Liver (tissue), 9 donors: ENCODE data around the gene GSE1. TPM values are rescaled to one million over a fixed set of nuclear protein-coding genes. Genes with fewer than 3 reads are reported as not detected.

Experiments
- DNase-seq: peaks from one replicate; pipeline ENCODE4 v3.0.0-alpha.2; 2017; ENCODE audit warnings: low spot score
- H3K27ac ChIP-seq, 2 donors: one replicate each; pipeline ENCODE4 v1.7.0; 2013; ENCODE audit warnings: inconsistent platforms in 2 of 2, low read length in 2 of 2, control low read depth in 1 of 2, low read depth in 1 of 2, mild to moderate bottlenecking in 1 of 2
- H3K27me3 ChIP-seq, 4 donors: one replicate each; pipeline versions ENCODE4 v1.6.1 to v1.7.0; 2013; ENCODE audit warnings: low read length in 3 of 4, inconsistent platforms in 1 of 4, mild to moderate bottlenecking in 1 of 4, moderate library complexity in 1 of 4; ENCODE audit not compliant: control insufficient read depth in 4 of 4, insufficient read depth in 4 of 4
- H3K36me3 ChIP-seq, 4 donors: one replicate each; pipeline versions ENCODE4 v1.6.1 to v1.7.0; 2013; ENCODE audit warnings: low read length in 3 of 4, mild to moderate bottlenecking in 3 of 4, low read depth in 1 of 4, moderate library complexity in 1 of 4; ENCODE audit not compliant: control insufficient read depth in 4 of 4, insufficient read depth in 3 of 4
- H3K4me1 ChIP-seq, 4 donors: one replicate each; pipeline versions ENCODE4 v1.6.1 to v1.7.0; 2013; ENCODE audit warnings: low read length in 3 of 4, mild to moderate bottlenecking in 3 of 4, moderate library complexity in 1 of 4; ENCODE audit not compliant: control insufficient read depth in 4 of 4, insufficient read depth in 4 of 4
- H3K4me3 ChIP-seq, 3 donors: one replicate each; pipeline versions ENCODE4 v1.6.1 to v1.7.0; 2013; ENCODE audit warnings: low read length in 3 of 3, control low read depth in 1 of 3, low read depth in 1 of 3, mild to moderate bottlenecking in 1 of 3
- H3K9ac ChIP-seq, 2 donors: one replicate each; pipeline ENCODE4 v1.7.0; 2013; ENCODE audit warnings: low read length in 2 of 2, mild to moderate bottlenecking in 2 of 2, moderate library complexity in 2 of 2, control low read depth in 1 of 2, low read depth in 1 of 2
- H3K9me3 ChIP-seq, 4 donors: one replicate each; pipeline versions ENCODE4 v1.6.1 to v1.7.0; 2013; ENCODE audit warnings: low read length in 3 of 4; ENCODE audit not compliant: control insufficient read depth in 4 of 4
- CTCF ChIP-seq: fragments of 150-350 bp; IDR thresholded peaks from 2 replicates; pipeline ENCODE4 v1.5.1; 2017; ENCODE audit warnings: improper control_type of control experiment, low read depth, low read length; ENCODE audit not compliant: missing input control
- EGR1 ChIP-seq, 2 donors: IDR thresholded peaks; 2 replicates each; pipeline ENCODE4 v1.6.1; 2016 to 2018; ENCODE audit warnings: antibody characterized with exemption in 2 of 2, low read depth in 2 of 2
- FOXA1 ChIP-seq: IDR thresholded peaks from 2 replicates; pipeline ENCODE4 v1.6.1; 2016; ENCODE audit warnings: antibody characterized with exemption
- FOXA2 ChIP-seq: IDR thresholded peaks from 2 replicates; pipeline ENCODE4 v1.6.1; 2016; ENCODE audit warnings: antibody characterized with exemption
- GABPA ChIP-seq, 2 donors: IDR thresholded peaks in 1 of 2; conservative IDR thresholded peaks in 1 of 2; 2 replicates each; pipeline ENCODE4 v1.6.1; 2016; ENCODE audit warnings: antibody characterized with exemption in 2 of 2, mild to moderate bottlenecking in 1 of 2, moderate library complexity in 1 of 2
- HNF4G ChIP-seq: IDR thresholded peaks from 2 replicates; pipeline ENCODE4 v1.6.1; 2016; ENCODE audit warnings: antibody characterized with exemption
- JUND ChIP-seq, 2 donors: IDR thresholded peaks; 2 replicates each; pipeline ENCODE4 v1.6.1; 2016; ENCODE audit warnings: antibody characterized with exemption in 2 of 2
- MAX ChIP-seq: IDR thresholded peaks from 2 replicates; pipeline ENCODE4 v1.6.1; 2016; ENCODE audit warnings: antibody characterized with exemption
- NR2F2 ChIP-seq: IDR thresholded peaks from 2 replicates; pipeline ENCODE4 v1.6.1; 2016; ENCODE audit warnings: antibody characterized with exemption
- RAD21 ChIP-seq, 2 donors: IDR thresholded peaks; 2 replicates each; pipeline ENCODE4 v1.6.1; 2016; ENCODE audit warnings: antibody characterized with exemption in 2 of 2, mild to moderate bottlenecking in 2 of 2
- RXRA ChIP-seq, 2 donors: IDR thresholded peaks; 2 replicates each; pipeline ENCODE4 v1.6.1; 2017 to 2018; ENCODE audit warnings: antibody characterized with exemption in 2 of 2, mild to moderate bottlenecking in 1 of 2
- SP1 ChIP-seq: IDR thresholded peaks from 2 replicates; pipeline ENCODE4 v1.6.1; 2018; ENCODE audit warnings: antibody characterized with exemption, mild to moderate bottlenecking
- TAF1 ChIP-seq: conservative IDR thresholded peaks from 2 replicates; pipeline ENCODE4 v1.6.1; 2016; ENCODE audit warnings: antibody characterized with exemption, mild to moderate bottlenecking
- YY1 ChIP-seq: IDR thresholded peaks from 2 replicates; pipeline ENCODE4 v1.6.1; 2016; ENCODE audit warnings: antibody characterized with exemption, mild to moderate bottlenecking
- WGBS: extraction: QIAGEN DNeasy Blood & Tissue Kit; methylation state at CpG from one replicate; pipeline ENCODE4 v1.1.7; 2013; 5-methylcytosine and 5-hydroxymethylcytosine counted together
- polyA plus RNA-seq, 2 donors: library from polyadenylated mRNA; stranded (reverse) in 1 of 2; unstranded in 1 of 2; fragments of 200-250 nt in 1 of 2; fragments of >200 nt in 1 of 2; fragmentation: Nextera tagmentation in 1 of 2; extraction: Ambion mirVana in 1 of 2; gene quantifications; one replicate each; pipeline versions ENCODE4 v1.2.1 to v1.2.3, GENCODE V29; 2013 to 2015
- total RNA-seq, 2 donors: library from RNA; depleted of rRNA; stranded (reverse); fragments of >200 nt; gene quantifications; one replicate each; pipeline ENCODE4 v1.2.3, GENCODE V29; 2014
- TF ChIP-seq, protein P1 (sequence below): IDR thresholded peaks from 2 replicates; pipeline ENCODE4 v1.6.1; 2016; ENCODE audit warnings: antibody characterized with exemption
- TF ChIP-seq, protein P2 (sequence below): IDR thresholded peaks from 2 replicates; pipeline ENCODE4 v1.6.1; 2016; ENCODE audit warnings: antibody characterized with exemption, mild to moderate bottlenecking
- TF ChIP-seq, protein P3 (sequence below): IDR thresholded peaks from 2 replicates; pipeline ENCODE4 v1.6.1; 2016; ENCODE audit warnings: antibody characterized with exemption
- donor health status: healthy.
- donor health status: healthy.
- donor health status: healthy.
- donor health status: healthy.
- donor health status: healthy.

The GSE1 gene
- total and polyA plus RNA-seq, 4 donors = 9.9 to 37.7 (median 25.2) TPM

DNA sequence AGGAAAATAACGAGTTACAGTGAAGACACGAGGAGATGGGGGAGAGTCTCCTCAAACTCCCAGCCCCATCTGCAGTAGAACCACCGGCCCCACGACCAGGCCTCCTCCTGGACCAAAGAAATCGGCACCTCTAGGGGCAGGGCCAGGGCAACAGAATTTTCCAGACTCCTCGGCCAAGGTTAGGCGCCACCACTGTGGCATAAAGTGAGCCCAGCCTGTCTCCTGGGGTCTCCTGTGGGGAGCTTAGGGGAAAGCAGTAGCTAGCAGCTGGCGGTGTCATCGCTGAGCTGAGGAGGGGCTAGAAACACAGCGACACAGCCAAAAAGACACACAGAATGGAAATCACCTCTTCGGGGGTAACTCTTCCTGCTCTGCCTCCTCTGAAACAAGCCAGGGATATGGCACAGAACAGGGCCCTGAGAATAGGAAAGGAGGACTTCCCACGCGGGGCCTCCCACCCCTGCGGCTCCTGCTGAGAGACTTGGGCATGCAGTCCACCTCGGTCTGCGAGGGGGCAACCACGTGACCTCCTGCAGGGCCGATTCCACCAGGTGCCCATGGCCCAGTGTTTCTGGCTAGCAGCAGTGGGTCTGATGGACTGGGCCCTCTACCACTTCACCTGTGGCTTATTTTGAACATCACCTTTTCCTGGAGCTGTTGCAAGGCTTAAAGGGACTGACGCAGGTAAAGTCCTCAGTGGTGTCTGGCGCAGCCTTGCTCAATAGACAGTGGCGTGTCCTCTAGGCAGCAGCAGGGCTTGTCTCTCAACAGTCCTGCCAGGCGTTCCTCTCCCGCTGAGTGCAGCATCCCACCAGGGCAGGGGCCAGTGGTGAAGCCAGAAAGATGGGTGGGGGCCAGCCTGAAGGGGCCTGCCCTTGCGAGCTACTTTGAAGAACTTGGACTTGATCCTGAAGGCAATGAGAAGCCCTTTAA lies 82.3 kb downstream of the GSE1 start:
- H3K27ac ChIP-seq = no peak overlapping the region
- 84% methylated on average over 24 of the region's 24 CpGs for WGBS
- H3K36me3 ChIP-seq = no peaks in the 10 kb centered on the region
- no peak overlapping the region for H3K9ac ChIP-seq
- H3K27me3 ChIP-seq = no peaks in the 10 kb centered on the region
- no peak for TF ChIP-seq TAF1
- no peak for TF ChIP-seq GABPA (IDR thresholded peaks at IDR 0.05 in 1 of 2, conservative IDR thresholded peaks at IDR 0.05 in 1 of 2)
- TF ChIP-seq SP1 = no peak
- TF ChIP-seq MAX = no peak
- TF ChIP-seq FOXA1 = no peak
- TF ChIP-seq FOXA2 = no peak
- no peak for TF ChIP-seq HNF4G
- TF ChIP-seq, protein P1, sequence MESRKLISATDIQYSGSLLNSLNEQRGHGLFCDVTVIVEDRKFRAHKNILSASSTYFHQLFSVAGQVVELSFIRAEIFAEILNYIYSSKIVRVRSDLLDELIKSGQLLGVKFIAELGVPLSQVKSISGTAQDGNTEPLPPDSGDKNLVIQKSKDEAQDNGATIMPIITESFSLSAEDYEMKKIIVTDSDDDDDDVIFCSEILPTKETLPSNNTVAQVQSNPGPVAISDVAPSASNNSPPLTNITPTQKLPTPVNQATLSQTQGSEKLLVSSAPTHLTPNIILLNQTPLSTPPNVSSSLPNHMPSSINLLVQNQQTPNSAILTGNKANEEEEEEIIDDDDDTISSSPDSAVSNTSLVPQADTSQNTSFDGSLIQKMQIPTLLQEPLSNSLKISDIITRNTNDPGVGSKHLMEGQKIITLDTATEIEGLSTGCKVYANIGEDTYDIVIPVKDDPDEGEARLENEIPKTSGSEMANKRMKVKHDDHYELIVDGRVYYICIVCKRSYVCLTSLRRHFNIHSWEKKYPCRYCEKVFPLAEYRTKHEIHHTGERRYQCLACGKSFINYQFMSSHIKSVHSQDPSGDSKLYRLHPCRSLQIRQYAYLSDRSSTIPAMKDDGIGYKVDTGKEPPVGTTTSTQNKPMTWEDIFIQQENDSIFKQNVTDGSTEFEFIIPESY = no peak
- TF ChIP-seq, protein P2, sequence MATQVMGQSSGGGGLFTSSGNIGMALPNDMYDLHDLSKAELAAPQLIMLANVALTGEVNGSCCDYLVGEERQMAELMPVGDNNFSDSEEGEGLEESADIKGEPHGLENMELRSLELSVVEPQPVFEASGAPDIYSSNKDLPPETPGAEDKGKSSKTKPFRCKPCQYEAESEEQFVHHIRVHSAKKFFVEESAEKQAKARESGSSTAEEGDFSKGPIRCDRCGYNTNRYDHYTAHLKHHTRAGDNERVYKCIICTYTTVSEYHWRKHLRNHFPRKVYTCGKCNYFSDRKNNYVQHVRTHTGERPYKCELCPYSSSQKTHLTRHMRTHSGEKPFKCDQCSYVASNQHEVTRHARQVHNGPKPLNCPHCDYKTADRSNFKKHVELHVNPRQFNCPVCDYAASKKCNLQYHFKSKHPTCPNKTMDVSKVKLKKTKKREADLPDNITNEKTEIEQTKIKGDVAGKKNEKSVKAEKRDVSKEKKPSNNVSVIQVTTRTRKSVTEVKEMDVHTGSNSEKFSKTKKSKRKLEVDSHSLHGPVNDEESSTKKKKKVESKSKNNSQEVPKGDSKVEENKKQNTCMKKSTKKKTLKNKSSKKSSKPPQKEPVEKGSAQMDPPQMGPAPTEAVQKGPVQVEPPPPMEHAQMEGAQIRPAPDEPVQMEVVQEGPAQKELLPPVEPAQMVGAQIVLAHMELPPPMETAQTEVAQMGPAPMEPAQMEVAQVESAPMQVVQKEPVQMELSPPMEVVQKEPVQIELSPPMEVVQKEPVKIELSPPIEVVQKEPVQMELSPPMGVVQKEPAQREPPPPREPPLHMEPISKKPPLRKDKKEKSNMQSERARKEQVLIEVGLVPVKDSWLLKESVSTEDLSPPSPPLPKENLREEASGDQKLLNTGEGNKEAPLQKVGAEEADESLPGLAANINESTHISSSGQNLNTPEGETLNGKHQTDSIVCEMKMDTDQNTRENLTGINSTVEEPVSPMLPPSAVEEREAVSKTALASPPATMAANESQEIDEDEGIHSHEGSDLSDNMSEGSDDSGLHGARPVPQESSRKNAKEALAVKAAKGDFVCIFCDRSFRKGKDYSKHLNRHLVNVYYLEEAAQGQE = no peak
- TF ChIP-seq YY1 = no peak
- TF ChIP-seq RXRA (IDR thresholded peaks at IDR 0.05) = no peak
- no peak for TF ChIP-seq RAD21 (IDR thresholded peaks at IDR 0.05)
- no peak for TF ChIP-seq CTCF
- no peak for TF ChIP-seq EGR1 (IDR thresholded peaks at IDR 0.05; ENCODE audit: low read depth in 2 of 2)
- TF ChIP-seq, protein P3, sequence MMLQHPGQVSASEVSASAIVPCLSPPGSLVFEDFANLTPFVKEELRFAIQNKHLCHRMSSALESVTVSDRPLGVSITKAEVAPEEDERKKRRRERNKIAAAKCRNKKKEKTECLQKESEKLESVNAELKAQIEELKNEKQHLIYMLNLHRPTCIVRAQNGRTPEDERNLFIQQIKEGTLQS = no peak
- no peak for TF ChIP-seq JUND (IDR thresholded peaks at IDR 0.05)
- no peak for TF ChIP-seq NR2F2
- H3K9me3 ChIP-seq = no peaks in the 10 kb centered on the region
- H3K4me3 ChIP-seq = no peak overlapping the region
- H3K4me1 ChIP-seq = peaks cover 0 to 3% (median 0%) of the 10 kb centered on the region in 4 donors
- no peak for DNase-seq
